Uterus (tissue), 4 donors: Measurements from ENCODE around the gene MYO6. TPM values are rescaled to one million over a fixed set of nuclear protein-coding genes. Genes with fewer than 3 reads are reported as not detected.

Source experiments
- DNase-seq, 2 donors: peaks; one replicate each; pipeline ENCODE4 v3.0.0-alpha.2; 2019 to 2020
- H3K27ac ChIP-seq, 2 donors: fragments of 200-600 bp; sonication (generic); 1 replicate in 1 of 2; 2 replicates in 1 of 2; pipeline ENCODE4 v1.5.1; 2016 to 2018
- H3K27me3 ChIP-seq, 2 donors: fragments of 200-600 bp; sonication (generic); one replicate each; pipeline ENCODE4 v1.5.1; 2018 to 2019; ENCODE audit warnings: control low read depth in 1 of 2
- H3K36me3 ChIP-seq, 2 donors: fragments of 200-600 bp; sonication (generic); one replicate each; pipeline ENCODE4 v1.5.1; 2019; ENCODE audit warnings: control low read depth in 1 of 2
- H3K4me1 ChIP-seq, 2 donors: fragments of 200-600 bp; sonication (generic); one replicate each; pipeline ENCODE4 v1.5.1; 2018 to 2019; ENCODE audit warnings: control low read depth in 1 of 2
- H3K4me3 ChIP-seq, 2 donors: fragments of 200-600 bp; sonication (generic); 1 replicate in 1 of 2; 2 replicates in 1 of 2; pipeline ENCODE4 v1.5.1; 2018 to 2019; ENCODE audit warnings: mild to moderate bottlenecking in 1 of 2
- H3K9me3 ChIP-seq, 2 donors: fragments of 200-600 bp; sonication (generic); one replicate each; pipeline ENCODE4 v1.5.1; 2019; ENCODE audit warnings: control low read depth in 1 of 2
- POLR2A ChIP-seq, 2 donors: fragments of 450-650 bp; IDR thresholded peaks; one replicate each; pipeline ENCODE4 v1.6.1; 2016; ENCODE audit warnings: antibody characterized with exemption in 2 of 2, mild to moderate bottlenecking in 1 of 2, moderate library complexity in 1 of 2
- intact Hi-C: fragments of 100-400 bp; cut with DNase I; formaldehyde crosslinking; loops from one replicate; pipeline ENCODE4 v1.15.1; 2023; ENCODE audit warnings: low total_unique reads
- total RNA-seq, 4 donors: library from RNA; depleted of rRNA in 3 of 4; stranded (reverse); fragments of >200 nt in 3 of 4; gene quantifications; one replicate each; pipeline versions ENCODE4 v1.1.0 to v1.2.4, GENCODE V29; 2014 to 2023
- TF ChIP-seq, protein P1 (sequence below), 4 experiments: fragments of 200-600 bp in 2 of 4; fragments of 450-650 bp in 2 of 4; sonication (generic) in 2 of 4; IDR thresholded peaks; one replicate each; pipeline ENCODE4 v1.5.1; 2016 to 2019; ENCODE audit warnings: antibody characterized with exemption in 4 of 4, mild to moderate bottlenecking in 2 of 4, moderate library complexity in 1 of 4
- donor health status: DM: yes; HTN: yes; CAD: no.

The MYO6 gene
- total RNA-seq, 4 donors from 2014 or later: 8.2 to 25.0 (median 14.1) TPM

DNA sequence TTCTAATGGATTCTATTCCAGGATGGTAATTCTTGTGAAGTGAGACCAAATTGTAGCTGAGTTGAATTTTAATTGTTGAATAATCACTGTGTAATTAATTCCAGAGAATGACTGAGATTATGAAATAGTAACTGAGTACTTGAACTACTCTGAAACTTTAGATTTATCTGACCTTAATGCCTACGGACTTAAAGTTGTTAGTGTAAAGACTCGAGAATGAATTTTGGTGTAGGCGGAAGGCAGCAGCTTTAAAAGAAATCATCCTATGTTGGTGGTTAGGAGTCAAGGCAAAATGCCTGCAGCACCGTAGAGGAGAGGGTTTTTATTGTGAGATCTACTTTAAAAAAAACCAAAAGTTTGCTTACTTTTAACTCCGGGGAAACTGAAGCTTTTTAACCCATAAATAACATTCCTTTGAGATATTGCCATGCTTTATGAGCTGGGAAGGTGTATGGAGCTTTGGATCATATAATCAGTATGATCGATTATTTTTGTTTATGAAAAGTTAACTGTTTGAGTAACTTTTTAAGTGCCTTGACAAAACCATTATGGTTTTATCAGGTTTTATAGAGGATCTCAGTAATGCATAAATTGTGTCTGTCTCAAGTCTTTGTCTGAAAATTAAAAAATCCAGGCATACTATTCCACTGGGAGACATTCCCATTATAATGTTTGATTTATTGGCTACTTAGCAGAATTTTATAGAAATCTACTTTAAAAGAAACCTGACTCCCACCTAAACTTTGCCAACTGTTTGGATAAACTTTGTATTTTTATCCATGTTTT lies 46.1 kb downstream of the MYO6 start:
- no peaks in the 10 kb centered on the region for H3K9me3 ChIP-seq
- H3K27ac ChIP-seq: no peak overlapping the region
- H3K4me3 ChIP-seq: no peak overlapping the region
- intact Hi-C loops: no loop called here
- TF ChIP-seq, protein P1, sequence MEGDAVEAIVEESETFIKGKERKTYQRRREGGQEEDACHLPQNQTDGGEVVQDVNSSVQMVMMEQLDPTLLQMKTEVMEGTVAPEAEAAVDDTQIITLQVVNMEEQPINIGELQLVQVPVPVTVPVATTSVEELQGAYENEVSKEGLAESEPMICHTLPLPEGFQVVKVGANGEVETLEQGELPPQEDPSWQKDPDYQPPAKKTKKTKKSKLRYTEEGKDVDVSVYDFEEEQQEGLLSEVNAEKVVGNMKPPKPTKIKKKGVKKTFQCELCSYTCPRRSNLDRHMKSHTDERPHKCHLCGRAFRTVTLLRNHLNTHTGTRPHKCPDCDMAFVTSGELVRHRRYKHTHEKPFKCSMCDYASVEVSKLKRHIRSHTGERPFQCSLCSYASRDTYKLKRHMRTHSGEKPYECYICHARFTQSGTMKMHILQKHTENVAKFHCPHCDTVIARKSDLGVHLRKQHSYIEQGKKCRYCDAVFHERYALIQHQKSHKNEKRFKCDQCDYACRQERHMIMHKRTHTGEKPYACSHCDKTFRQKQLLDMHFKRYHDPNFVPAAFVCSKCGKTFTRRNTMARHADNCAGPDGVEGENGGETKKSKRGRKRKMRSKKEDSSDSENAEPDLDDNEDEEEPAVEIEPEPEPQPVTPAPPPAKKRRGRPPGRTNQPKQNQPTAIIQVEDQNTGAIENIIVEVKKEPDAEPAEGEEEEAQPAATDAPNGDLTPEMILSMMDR (IDR thresholded peaks at IDR 0.05): no peak
- no peak for TF ChIP-seq POLR2A (IDR thresholded peaks at IDR 0.05)
- H3K4me1 ChIP-seq: no peaks in the 10 kb centered on the region
- DNase-seq: no peak
- no peaks in the 10 kb centered on the region for H3K27me3 ChIP-seq
- H3K36me3 ChIP-seq: no peaks in the 10 kb centered on the region

DNA sequence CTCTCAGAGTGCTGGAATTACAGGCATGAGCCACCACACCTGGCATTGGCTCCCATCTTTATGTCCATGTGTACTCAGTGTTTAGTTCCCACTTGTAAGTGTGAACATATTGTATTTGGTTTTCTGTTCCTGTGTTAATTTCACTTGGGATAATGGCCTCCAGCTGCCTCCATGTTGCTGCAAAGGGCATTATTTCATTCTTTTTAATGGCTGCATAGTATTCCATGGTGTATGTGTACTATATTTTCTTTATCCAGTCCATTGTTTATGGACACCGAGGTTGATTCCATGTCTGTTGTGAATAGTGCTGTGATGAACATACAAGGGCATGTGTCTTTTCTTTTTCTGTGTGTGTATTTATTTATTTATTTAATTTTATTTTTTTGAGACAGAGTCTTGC lies 47.7 kb downstream of the MYO6 start:
- no peaks in the 10 kb centered on the region for H3K9me3 ChIP-seq
- intact Hi-C loops: no loop called here
- H3K27ac ChIP-seq: no peak overlapping the region
- no peak overlapping the region for H3K4me3 ChIP-seq
- DNase-seq: no peak
- no peaks in the 10 kb centered on the region for H3K36me3 ChIP-seq
- no peak for TF ChIP-seq POLR2A (IDR thresholded peaks at IDR 0.05)
- TF ChIP-seq, protein P1 (IDR thresholded peaks at IDR 0.05): no peak
- H3K4me1 ChIP-seq: no peaks in the 10 kb centered on the region
- no peaks in the 10 kb centered on the region for H3K27me3 ChIP-seq

DNA sequence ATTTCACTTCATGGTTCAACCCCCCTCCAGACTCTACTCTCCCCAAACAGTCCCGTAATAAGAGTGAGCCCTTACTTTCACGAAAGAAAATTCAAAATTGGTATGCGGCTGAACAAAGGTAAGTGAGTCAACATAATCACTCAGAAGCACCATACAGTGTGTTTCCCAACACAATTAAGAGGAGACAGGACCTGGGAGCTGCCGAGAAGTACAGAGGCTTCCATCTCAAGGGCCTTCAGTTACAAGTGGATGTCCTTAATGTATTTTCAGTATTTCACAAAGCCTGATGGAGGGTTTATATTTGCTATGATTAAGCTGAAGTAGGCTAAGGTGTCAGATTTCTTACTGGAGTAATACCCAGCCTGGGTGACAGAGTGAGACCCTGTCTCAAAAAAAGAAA lies 51.1 kb downstream of the MYO6 start:
- intact Hi-C loops: no loop called here
- Histone ChIP-seq H3K36me3 (no peaks in the 10 kb centered on the region), H3K4me1 (no peaks in the 10 kb centered on the region), H3K27ac (no peak overlapping the region), H3K9me3 (no peaks in the 10 kb centered on the region), H3K27me3 (no peaks in the 10 kb centered on the region), H3K4me3 (no peak overlapping the region)
- DNase-seq: no peak
- TF ChIP-seq, protein P1 (IDR thresholded peaks at IDR 0.05): no peak
- no peak for TF ChIP-seq POLR2A (IDR thresholded peaks at IDR 0.05)

DNA sequence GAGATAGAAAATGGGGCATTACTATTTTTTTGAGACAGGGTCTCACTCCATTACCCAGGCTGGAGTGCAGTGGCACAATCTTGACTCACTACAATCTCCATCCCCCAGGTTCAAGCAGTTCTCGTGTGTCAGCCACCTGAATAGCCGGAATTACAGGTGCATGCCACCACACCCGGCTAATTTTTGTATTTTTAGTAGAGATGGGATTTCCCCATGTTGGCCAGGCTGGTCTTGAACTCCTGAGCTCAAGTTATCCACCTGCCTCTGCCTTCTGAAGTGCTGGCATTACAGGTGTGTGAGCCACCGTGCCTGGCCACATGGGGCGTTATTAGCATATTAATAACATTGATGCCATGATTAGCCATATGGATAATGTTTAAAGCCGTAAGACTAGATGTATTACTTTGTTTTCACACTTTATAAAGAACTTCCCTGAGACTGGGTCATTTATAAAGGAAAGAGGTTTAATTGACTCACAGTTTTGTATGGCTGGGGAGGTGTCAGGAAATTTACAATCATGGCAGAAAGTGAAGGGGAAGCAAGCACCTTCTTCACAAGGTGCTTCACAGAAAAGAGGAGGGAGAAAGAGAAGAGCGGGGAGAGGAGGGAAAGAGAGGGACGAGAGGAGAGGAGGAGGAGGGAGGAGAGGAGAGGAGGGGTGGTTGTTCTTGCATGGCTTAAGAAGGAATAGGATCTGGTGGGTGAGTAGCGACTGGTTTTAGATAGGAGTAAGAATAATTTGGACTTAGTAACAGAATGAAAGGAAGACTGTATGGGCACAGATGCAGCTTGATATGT lies 51.9 kb downstream of the MYO6 start:
- intact Hi-C loops: no loop called here
- Histone ChIP-seq H3K9me3 (no peaks in the 10 kb centered on the region), H3K4me1 (no peaks in the 10 kb centered on the region), H3K27me3 (no peaks in the 10 kb centered on the region), H3K4me3 (no peak overlapping the region), H3K27ac (no peak overlapping the region), H3K36me3 (no peaks in the 10 kb centered on the region)
- TF ChIP-seq, protein P1 (IDR thresholded peaks at IDR 0.05): no peak
- no peak for TF ChIP-seq POLR2A (IDR thresholded peaks at IDR 0.05)
- DNase-seq: no peak

DNA sequence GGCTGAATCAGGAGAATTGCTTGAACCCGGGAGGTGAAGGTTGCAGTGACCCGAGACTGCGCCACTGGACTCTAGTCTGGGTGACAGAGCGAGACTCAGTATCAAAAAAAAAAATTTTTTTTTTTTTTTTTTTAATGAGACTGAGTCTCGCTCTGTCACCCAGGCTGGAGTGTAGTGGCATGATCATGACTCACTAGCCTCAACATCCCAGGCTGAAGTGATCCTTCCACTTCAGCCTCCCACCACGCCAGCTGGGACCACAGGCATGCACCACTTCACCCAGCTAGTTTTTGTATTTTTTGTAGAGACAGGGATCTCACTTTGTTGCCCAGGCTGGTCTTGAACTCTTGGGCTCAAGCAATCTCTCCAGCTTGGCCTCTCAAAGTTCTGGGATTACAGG lies 53.3 kb downstream of the MYO6 start:
- DNase-seq: no peak
- H3K4me3 ChIP-seq: no peak overlapping the region
- H3K36me3 ChIP-seq: no peaks in the 10 kb centered on the region
- intact Hi-C loops: no loop called here
- TF ChIP-seq POLR2A (IDR thresholded peaks at IDR 0.05): no peak
- TF ChIP-seq, protein P1 (IDR thresholded peaks at IDR 0.05): no peak
- H3K9me3 ChIP-seq: no peaks in the 10 kb centered on the region
- no peak overlapping the region for H3K27ac ChIP-seq
- no peaks in the 10 kb centered on the region for H3K27me3 ChIP-seq
- no peaks in the 10 kb centered on the region for H3K4me1 ChIP-seq
